Measurements from ENCODE around the gene AIFM3. TPM values are rescaled to one million over a fixed set of nuclear protein-coding genes. Genes with fewer than 3 reads are reported as not detected.
"Not testable (repeated sequence)": the region's sequence is repeated elsewhere in the genome, so short reads cannot be mapped to it uniquely, and the experiment has no call there.

AIFM3 gene
- total RNA-seq, 1 experiment from 2014 or later: 9.7 TPM

- TF ChIP-seq EZH2phosphoT487 (IDR thresholded peaks at IDR 0.05; ENCODE audit: borderline replicate concordance) (no peak), ZFX (IDR thresholded peaks at IDR 0.05) (no peak), ZBTB33 (IDR thresholded peaks at IDR 0.05; ENCODE audit: extremely low read depth, insufficient replicate concordance, low read length) (peak; percentile 95), ATF3 (IDR thresholded peaks at IDR 0.05) (no peak)
These were observed 34.7 kb downstream of the AIFM3 start, which contains the start of gene THAP7 (continued) for GRCh38 chr22:21001601-21002325.

- Histone ChIP-seq H3K9ac (ENCODE audit: low read length) (no peak overlapping the region), H3K4me1 (ENCODE audit: control insufficient read depth in 1 of 2, insufficient read depth in 2 of 2, low read length in 2 of 2) (peaks cover 17 to 28% of the 10 kb centered on the region in 2 experiments), H3K79me2 (ENCODE audit: insufficient read depth, low read length) (peaks cover 38% of the 10 kb centered on the region), H3K36me3 (ENCODE audit: control insufficient read depth in 1 of 2, insufficient read depth in 2 of 2, low read length in 2 of 2) (peaks cover 3 to 11% of the 10 kb centered on the region in 2 experiments; a peak in 3 of 4 replicates), H3K9me3 (ENCODE audit: control insufficient read depth in 1 of 2, insufficient read depth in 1 of 2, low read depth in 1 of 2, low read length in 2 of 2) (no peaks in the 10 kb centered on the region), H2AFZ (ENCODE audit: low read depth, low read length, poor library complexity, severe bottlenecking) (no peak overlapping the region), H3K27ac (ENCODE audit: low read depth, low read length) (peak overlapping the region; percentile 97; the same call in 1 of the 2 replicates), H3K9me2 (ENCODE audit: insufficient read depth) (no peaks in the 10 kb centered on the region), H3K27me3 (ENCODE audit: insufficient read depth, low read length) (no peaks in the 10 kb centered on the region), H3K4me2 (ENCODE audit: low read length) (peak overlapping the region; percentile 86), H3K4me3 (replicated peaks in 1 of 2; ENCODE audit: low read depth in 1 of 2, low read length in 2 of 2) (no peak overlapping the region), H4K20me1 (ENCODE audit: insufficient read depth) (no peaks in the 10 kb centered on the region)
- BruUV-seq (replicated peaks): no TSS peak
- intact Hi-C loops (cut with micrococcal nuclease): loop anchor here (2.0 kb wide), 1 partner anchor 21 kb away; the partner anchor contains the start of gene LZTR1
- CTCF ChIA-PET: no interaction called here
- DNase-seq (ENCODE audit: low read depth, low spot score) (no peak), ATAC-seq (no peak)
- POLR2A ChIA-PET: interaction anchor here (0.7 kb wide), 1 partner anchor 47 kb away, joined by 3 read pairs; no protein-coding TSS in a partner anchor
- no peak for TF ChIP-seq ELF1 (IDR thresholded peaks at IDR 0.05; ENCODE audit: borderline replicate concordance, low read depth)
- TF ChIP-seq SRF (IDR thresholded peaks at IDR 0.05; ENCODE audit: low read depth): no peak
- TF ChIP-seq JUND (IDR thresholded peaks at IDR 0.05): no peak
- no peak for TF ChIP-seq TCF7L2 (IDR thresholded peaks at IDR 0.05; ENCODE audit: borderline replicate concordance, extremely low read depth, insufficient read depth, insufficient read length)
- TF ChIP-seq SP1 (IDR thresholded peaks at IDR 0.05; ENCODE audit: low read depth): no peak
- no peak for TF ChIP-seq CBX3 (IDR thresholded peaks at IDR 0.05; ENCODE audit: low read depth)
- no peak for TF ChIP-seq ZBTB33 (IDR thresholded peaks at IDR 0.05; ENCODE audit: extremely low read depth, insufficient replicate concordance, low read length)
- TF ChIP-seq ATF3 (IDR thresholded peaks at IDR 0.05): no peak
- RAD21 ChIA-PET (ENCODE audit: low non-redundant PET in 1 of 2, low total read pairs in 2 of 2, uncharacterized antibody in 2 of 2, unreplicated experiment in 2 of 2): no interaction called here
These were observed 36.7 kb downstream of the AIFM3 start for GRCh38 chr22:21003782-21004181.

- H3K4me3 ChIP-seq (replicated peaks in 1 of 2; ENCODE audit: low read depth in 1 of 2, low read length in 2 of 2); H3K27me3 ChIP-seq (ENCODE audit: insufficient read depth, low read length); intact Hi-C loops (cut with micrococcal nuclease); POLR2A ChIA-PET; H3K9me2 ChIP-seq (ENCODE audit: insufficient read depth); H3K4me1 ChIP-seq (ENCODE audit: control insufficient read depth in 1 of 2, insufficient read depth in 2 of 2, low read length in 2 of 2); H3K4me2 ChIP-seq (ENCODE audit: low read length); H3K9me3 ChIP-seq (ENCODE audit: control insufficient read depth in 1 of 2, insufficient read depth in 1 of 2, low read depth in 1 of 2, low read length in 2 of 2); ATAC-seq; RAD21 ChIA-PET (ENCODE audit: low non-redundant PET in 1 of 2, low total read pairs in 2 of 2, uncharacterized antibody in 2 of 2, unreplicated experiment in 2 of 2); H3K27ac ChIP-seq (ENCODE audit: low read depth, low read length); BruUV-seq (replicated peaks); CTCF ChIA-PET; H3K79me2 ChIP-seq (ENCODE audit: insufficient read depth, low read length); H3K36me3 ChIP-seq (ENCODE audit: control insufficient read depth in 1 of 2, insufficient read depth in 2 of 2, low read length in 2 of 2); H3K9ac ChIP-seq (ENCODE audit: low read length); DNase-seq (ENCODE audit: low read depth, low spot score); H4K20me1 ChIP-seq (ENCODE audit: insufficient read depth); H2AFZ ChIP-seq (ENCODE audit: low read depth, low read length, poor library complexity, severe bottlenecking): not testable (repeated sequence)
These were observed 42.2 kb downstream of the AIFM3 start for GRCh38 chr22:21009208-21009607.
